Myocyte (in vitro differentiated cells): ENCODE results near the gene STARD9. TPM values are rescaled to one million over a fixed set of nuclear protein-coding genes. Genes with fewer than 3 reads are reported as not detected.
"Not testable (repeated sequence)": the region's sequence is repeated elsewhere in the genome, so short reads cannot be mapped to it uniquely, and the experiment has no call there.

Source experiments
- DNase-seq: peaks from one replicate; pipeline ENCODE4 v3.0.0-alpha.2; 2012; ENCODE audit warnings: low read depth
- total RNA-seq: library from RNA; depleted of rRNA; stranded (reverse); fragments of >200 nt; gene quantifications from 2 replicates; pipeline ENCODE4 v1.2.3, GENCODE V29; 2014

Gene STARD9
- total RNA-seq, 1 donor from 2014 or later = 10.1 TPM

DNA sequence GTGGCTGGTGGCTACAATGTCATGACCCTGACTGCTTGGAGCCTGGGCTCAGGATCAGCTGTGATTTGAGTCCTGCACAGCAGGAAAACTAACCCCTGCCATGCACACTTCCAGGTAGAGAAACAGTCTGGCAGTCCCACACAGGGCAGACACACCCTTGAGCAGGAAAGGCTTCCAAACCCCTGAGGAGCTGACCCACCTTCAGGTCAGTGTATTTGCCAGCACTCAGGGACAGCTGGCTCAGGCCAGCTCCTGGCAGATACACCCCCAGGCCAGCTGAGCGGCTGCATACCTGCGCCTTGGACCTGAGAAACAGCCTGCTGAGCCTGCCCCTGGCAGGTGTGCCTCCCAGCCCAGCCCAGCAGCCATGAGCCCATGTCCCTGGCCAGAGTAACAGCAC, 183.7 kb downstream of the STARD9 start:
- peak; percentile 45 for DNase-seq

DNA sequence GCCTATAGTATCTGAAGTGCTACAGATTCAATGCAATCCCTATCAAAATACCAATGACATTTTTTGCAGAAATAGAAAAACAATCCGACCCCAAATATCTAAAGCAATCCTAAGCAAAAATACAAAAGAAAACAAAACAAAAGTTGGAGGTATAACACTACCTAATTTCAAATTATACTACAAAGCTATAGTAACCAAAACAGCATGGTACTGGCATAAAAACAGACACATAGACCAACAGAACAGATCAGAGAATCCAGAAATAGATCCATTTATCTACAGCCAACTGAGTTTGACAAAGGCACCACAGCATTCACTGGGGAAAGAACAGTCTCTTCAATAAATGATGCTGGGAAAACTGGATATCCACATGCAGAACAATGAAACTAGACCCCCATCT, 185.4 kb downstream of the STARD9 start:
- no peak for DNase-seq

DNA sequence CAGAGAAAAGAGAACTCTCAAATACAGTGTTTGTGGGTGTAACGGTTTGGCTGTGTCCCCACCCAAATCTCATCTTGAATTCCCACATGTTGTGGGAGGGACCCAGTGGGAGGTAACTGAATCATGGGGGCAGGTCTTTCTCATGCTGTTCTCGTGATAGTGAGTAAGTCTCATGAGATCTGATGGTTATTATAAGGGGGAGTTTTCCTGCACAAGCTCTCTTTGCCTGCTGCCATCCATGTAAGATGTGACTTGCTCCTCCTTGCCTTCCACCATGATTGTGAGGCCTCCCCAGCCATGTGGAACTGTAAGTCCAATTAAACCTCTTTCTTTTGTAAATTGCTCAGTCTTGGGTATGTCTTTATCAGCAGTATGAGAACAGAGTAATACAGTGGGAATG, 186.4 kb downstream of the STARD9 start:
- DNase-seq = not testable (repeated sequence)

DNA sequence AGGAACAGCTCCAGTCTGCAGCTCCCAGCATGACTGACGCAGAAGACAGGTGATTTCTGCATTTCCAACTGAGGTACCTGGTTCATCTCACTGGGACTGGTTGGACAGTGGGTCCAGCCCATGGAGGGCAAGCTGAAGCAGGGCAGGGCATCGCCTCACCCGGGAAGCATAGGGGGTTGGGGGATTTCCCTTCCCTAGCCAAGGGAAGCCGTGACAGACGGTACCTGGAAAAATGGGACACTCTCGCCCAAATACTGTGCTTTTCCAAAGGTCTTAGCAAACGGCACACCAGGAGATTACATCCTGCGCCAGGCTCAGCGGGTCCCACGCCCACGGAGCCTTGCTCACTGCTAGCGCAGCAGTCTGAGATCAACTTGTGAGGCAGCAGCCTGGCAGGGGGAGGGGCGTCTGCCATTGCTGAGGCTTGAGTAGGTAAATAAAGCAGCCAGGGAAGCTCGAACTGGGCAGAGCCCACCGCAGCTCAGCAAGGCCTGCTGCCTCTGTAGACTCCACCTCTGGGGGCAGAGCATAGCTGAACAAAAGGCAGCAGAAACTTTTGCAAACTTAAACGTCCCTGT, 188.8 kb downstream of the STARD9 start:
- DNase-seq = not testable (repeated sequence)

DNA sequence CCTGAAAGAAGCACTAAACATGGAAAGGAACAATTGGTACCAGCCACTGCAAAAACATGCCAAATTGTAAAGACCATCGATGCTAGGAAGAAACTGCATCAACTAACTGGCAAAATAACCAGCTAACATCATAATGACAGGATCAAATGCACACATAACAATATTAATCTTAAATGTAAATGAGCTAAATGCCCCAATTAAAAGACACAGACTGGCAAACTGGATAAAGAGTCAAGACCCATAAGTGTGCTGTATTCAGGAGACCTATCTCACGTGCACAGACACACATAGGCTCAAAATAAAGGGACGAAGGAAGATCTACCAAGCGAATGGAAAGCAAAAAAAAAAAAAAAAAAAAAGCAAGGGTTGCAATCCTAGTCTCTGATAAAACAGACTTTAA, 190.7 kb downstream of the STARD9 start:
- DNase-seq = not testable (repeated sequence)

Other genes with a start within 250 kb of the STARD9 start
- 8.2 and 12.3 TPM in 2 replicates for gene CAPN3, start 216.1 kb upstream of the STARD9 start, total RNA-seq
- gene ZNF106, start 84.5 kb upstream of the STARD9 start, total RNA-seq = 236 and 741 TPM in 2 replicates
- gene SNAP23, start 80.0 kb upstream of the STARD9 start, total RNA-seq = 73.0 and 91.6 TPM in 2 replicates
- gene LRRC57, start 26.8 kb upstream of the STARD9 start, total RNA-seq = 9.5 and 11.1 TPM in 2 replicates
- 18.0 and 18.7 TPM in 2 replicates for gene HAUS2, start 26.8 kb upstream of the STARD9 start, total RNA-seq
- gene CDAN1, start 161.5 kb downstream of the STARD9 start, total RNA-seq = 11.9 and 22.0 TPM in 2 replicates